ENCODE data around the gene DMRT1. TPM values are rescaled to one million over a fixed set of nuclear protein-coding genes. Genes with fewer than 3 reads are reported as not detected.

DMRT1 gene
- total RNA-seq, 1 experiment from 2014 or later: 0.47 TPM

DNA sequence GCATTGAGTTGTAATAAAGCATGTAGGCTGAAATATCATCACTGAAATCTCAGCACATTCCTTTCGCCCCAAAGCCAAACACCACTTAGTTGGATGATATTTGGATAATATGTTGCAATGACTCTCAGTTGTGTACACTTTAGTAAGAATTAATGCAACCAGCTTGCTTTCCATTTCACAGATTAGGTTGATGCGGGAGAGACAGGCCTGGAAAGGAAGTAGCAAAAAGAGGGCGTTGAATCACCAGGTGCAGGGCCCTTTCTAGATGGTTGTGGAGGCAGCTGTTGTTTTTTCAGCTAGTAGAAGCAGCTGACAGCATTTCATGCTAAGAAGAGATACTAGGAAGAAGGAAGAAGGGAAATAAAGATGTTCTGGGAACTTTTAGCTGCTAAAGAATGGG is 165.8 kb downstream of the DMRT1 start:
- Histone ChIP-seq H4K20me1 (ENCODE audit: insufficient read depth) (no peaks in the 10 kb centered on the region), H3K4me2 (ENCODE audit: low read length) (no peak overlapping the region), H3K9me3 (ENCODE audit: control insufficient read depth in 1 of 2, insufficient read depth in 1 of 2, low read depth in 1 of 2, low read length in 2 of 2) (no peaks in the 10 kb centered on the region), H3K9me2 (ENCODE audit: insufficient read depth) (no peaks in the 10 kb centered on the region), H3K27ac (ENCODE audit: low read depth, low read length) (no peak overlapping the region), H3K36me3 (ENCODE audit: control insufficient read depth in 1 of 2, insufficient read depth in 2 of 2, low read length in 2 of 2) (no peaks in the 10 kb centered on the region), H3K4me3 (replicated peaks in 1 of 2; ENCODE audit: low read depth in 1 of 2, low read length in 2 of 2) (no peak overlapping the region), H2AFZ (ENCODE audit: low read depth, low read length, poor library complexity, severe bottlenecking) (no peak overlapping the region), H3K9ac (ENCODE audit: low read length) (no peak overlapping the region), H3K27me3 (ENCODE audit: insufficient read depth, low read length) (no peaks in the 10 kb centered on the region), H3K79me2 (ENCODE audit: insufficient read depth, low read length) (no peaks in the 10 kb centered on the region), H3K4me1 (ENCODE audit: control insufficient read depth in 1 of 2, insufficient read depth in 2 of 2, low read length in 2 of 2) (no peaks in the 10 kb centered on the region)
- intact Hi-C loops (cut with micrococcal nuclease): loop anchor here (5.0 kb wide), 3 partner anchors 95 to 620 kb away; no protein-coding TSS in a partner anchor
- no peak for DNase-seq (ENCODE audit: low read depth, low spot score)
- CTCF ChIA-PET: no interaction called here
- BruUV-seq (replicated peaks): no TSS peak
- RAD21 ChIA-PET (ENCODE audit: low non-redundant PET in 1 of 2, low total read pairs in 2 of 2, uncharacterized antibody in 2 of 2, unreplicated experiment in 2 of 2): no interaction called here
- POLR2A ChIA-PET: no interaction called here
- no peak for ATAC-seq
- TF ChIP-seq, protein P1, sequence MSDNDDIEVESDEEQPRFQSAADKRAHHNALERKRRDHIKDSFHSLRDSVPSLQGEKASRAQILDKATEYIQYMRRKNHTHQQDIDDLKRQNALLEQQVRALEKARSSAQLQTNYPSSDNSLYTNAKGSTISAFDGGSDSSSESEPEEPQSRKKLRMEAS (IDR thresholded peaks at IDR 0.05): no peak
- no peak for TF ChIP-seq SP1 (IDR thresholded peaks at IDR 0.05; ENCODE audit: low read depth)
- no peak for TF ChIP-seq RAD21 (IDR thresholded peaks at IDR 0.05; ENCODE audit: low read depth)
- TF ChIP-seq TCF7L2 (IDR thresholded peaks at IDR 0.05; ENCODE audit: borderline replicate concordance, extremely low read depth, insufficient read depth, insufficient read length): no peak
- TF ChIP-seq POLR2AphosphoS5 (IDR thresholded peaks at IDR 0.05; ENCODE audit: low read depth, low read length): no peak

GRCh38 chr9:1008216-1008615 is 166.7 kb downstream of the DMRT1 start:
- TF ChIP-seq TCF7L2 (IDR thresholded peaks at IDR 0.05; ENCODE audit: borderline replicate concordance, extremely low read depth, insufficient read depth, insufficient read length): no peak
- TF ChIP-seq ZFX (IDR thresholded peaks at IDR 0.05): no peak
- no peak for TF ChIP-seq SRF (IDR thresholded peaks at IDR 0.05; ENCODE audit: low read depth)
- TF ChIP-seq CTCF (IDR thresholded peaks at IDR 0.05 in 2 of 3, conservative IDR thresholded peaks at IDR 0.05 in 1 of 3; ENCODE audit: borderline replicate concordance in 1 of 3, insufficient read depth in 1 of 3, low read depth in 2 of 3, low read length in 2 of 3): no peak
- no peak for TF ChIP-seq POLR2AphosphoS5 (IDR thresholded peaks at IDR 0.05; ENCODE audit: low read depth, low read length)
- ChIA-PET CTCF (no interaction called here), RAD21 (ENCODE audit: low non-redundant PET in 1 of 2, low total read pairs in 2 of 2, uncharacterized antibody in 2 of 2, unreplicated experiment in 2 of 2) (no interaction called here), POLR2A (no interaction called here)
- Histone ChIP-seq H3K4me1 (ENCODE audit: control insufficient read depth in 1 of 2, insufficient read depth in 2 of 2, low read length in 2 of 2) (no peaks in the 10 kb centered on the region), H2AFZ (ENCODE audit: low read depth, low read length, poor library complexity, severe bottlenecking) (no peak overlapping the region), H3K9me2 (ENCODE audit: insufficient read depth) (no peaks in the 10 kb centered on the region), H3K27ac (ENCODE audit: low read depth, low read length) (no peak overlapping the region), H3K9me3 (ENCODE audit: control insufficient read depth in 1 of 2, insufficient read depth in 1 of 2, low read depth in 1 of 2, low read length in 2 of 2) (no peaks in the 10 kb centered on the region), H4K20me1 (ENCODE audit: insufficient read depth) (no peaks in the 10 kb centered on the region), H3K79me2 (ENCODE audit: insufficient read depth, low read length) (no peaks in the 10 kb centered on the region), H3K4me3 (replicated peaks in 1 of 2; ENCODE audit: low read depth in 1 of 2, low read length in 2 of 2) (no peak overlapping the region), H3K4me2 (ENCODE audit: low read length) (no peak overlapping the region), H3K27me3 (ENCODE audit: insufficient read depth, low read length) (no peaks in the 10 kb centered on the region), H3K9ac (ENCODE audit: low read length) (no peak overlapping the region), H3K36me3 (ENCODE audit: control insufficient read depth in 1 of 2, insufficient read depth in 2 of 2, low read length in 2 of 2) (no peaks in the 10 kb centered on the region)
- ATAC-seq: no peak
- DNase-seq (ENCODE audit: low read depth, low spot score): no peak
- BruUV-seq (replicated peaks): no TSS peak
- intact Hi-C loops (cut with micrococcal nuclease): loop anchor here (2.0 to 5.0 kb wide), 5 partner anchors 96 to 661 kb away; no protein-coding TSS in a partner anchor
